T-helper 17 cell (primary cell): ENCODE results near the gene EPC2. TPM values are rescaled to one million over a fixed set of nuclear protein-coding genes. Genes with fewer than 3 reads are reported as not detected.
"Not testable (repeated sequence)": the region's sequence is repeated elsewhere in the genome, so short reads cannot be mapped to it uniquely, and the experiment has no call there.

Experiments used
- ATAC-seq: fragments of 150-1000 bp; cut with Tn5 transposase; 2 replicates; pipeline ENCODE4 v1.10.0; 2021; ENCODE audit warnings: mild to moderate bottlenecking, moderate library complexity
- DNase-seq, 3 donors: peaks; one replicate each; pipeline versions ENCODE4 v3.0.0 to v3.0.0-alpha.2; 2020 to 2021
- H3K9me3 ChIP-seq: one replicate; pipeline ENCODE4 v1.7.0; 2013; ENCODE audit warnings: low read length, mild to moderate bottlenecking; ENCODE audit not compliant: control insufficient read depth, poor library complexity, severe bottlenecking
- H3K27ac Mint-ChIP-seq: one replicate; pipeline ENCODE4 v1.8.0; 2022; ENCODE audit warnings: mild to moderate bottlenecking, moderate library complexity, mixed read lengths
- H3K27me3 Mint-ChIP-seq: one replicate; pipeline ENCODE4 v1.8.0; 2022; ENCODE audit warnings: mixed read lengths
- H3K36me3 Mint-ChIP-seq: one replicate; pipeline ENCODE4 v1.8.0; 2022; ENCODE audit warnings: low read depth, mixed read lengths
- H3K4me1 Mint-ChIP-seq: one replicate; pipeline ENCODE4 v1.8.0; 2022; ENCODE audit warnings: mild to moderate bottlenecking, mixed read lengths
- H3K4me3 Mint-ChIP-seq: one replicate; pipeline ENCODE4 v1.8.0; 2022; ENCODE audit warnings: mild to moderate bottlenecking, moderate library complexity, mixed read lengths
- total RNA-seq, 4 donors: library from RNA in 2 of 4; stranded (reverse) in 2 of 4; gene quantifications; one replicate each; pipeline ENCODE4 v1.2.3 and lab custom pipeline; 2022 to 2026

The EPC2 gene
- total RNA-seq, 2 donors from 2014 or later = 76.5 to 89.0 TPM

GRCh38 chr2:148646231-148646559, 1.6 kb downstream of the EPC2 start:
- no peaks in the 10 kb centered on the region for H3K9me3 ChIP-seq
- ATAC-seq = no peak
- Mint-ChIP-seq H3K4me1 (peaks cover 41% of the 10 kb centered on the region), H3K4me3 (peak overlapping the region; percentile 99), H3K27me3 (no peaks in the 10 kb centered on the region), H3K27ac (peak overlapping the region; percentile 95), H3K36me3 (peaks cover 7% of the 10 kb centered on the region)
- DNase-seq = no peak

DNA sequence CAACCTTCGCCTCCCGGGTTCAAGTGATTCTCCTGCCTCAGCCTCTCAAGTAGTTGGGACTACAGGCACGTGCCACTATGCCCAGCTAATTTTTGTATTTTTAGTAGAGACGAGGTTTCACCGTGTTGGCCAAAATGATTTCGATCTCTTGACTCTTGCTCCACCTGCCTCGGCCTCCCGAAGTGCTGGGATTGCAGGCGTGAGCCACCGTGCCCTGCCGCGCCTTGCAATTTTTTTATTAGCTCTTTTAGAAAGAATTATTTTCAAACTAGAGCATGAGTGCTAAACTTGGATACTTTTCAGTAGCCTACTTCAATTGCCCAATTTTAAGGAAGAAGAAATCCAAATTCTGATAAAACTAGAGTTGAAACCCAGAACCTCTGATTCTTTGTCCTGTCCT, 3.2 kb downstream of the EPC2 start:
- Mint-ChIP-seq H3K27ac (peak overlapping the region; percentile 47), H3K4me3 (peak overlapping the region; percentile 7), H3K4me1 (peaks cover 56% of the 10 kb centered on the region)
- not testable (repeated sequence) for ATAC-seq, DNase-seq, H3K9me3 ChIP-seq, H3K36me3 Mint-ChIP-seq, H3K27me3 Mint-ChIP-seq

- H3K27ac Mint-ChIP-seq = no peak overlapping the region
- no peaks in the 10 kb centered on the region for H3K27me3 Mint-ChIP-seq
- DNase-seq = no peak
- ATAC-seq = no peak
- peaks cover 63% of the 10 kb centered on the region for H3K4me1 Mint-ChIP-seq
- peaks cover 5% of the 10 kb centered on the region for H3K36me3 Mint-ChIP-seq
- H3K4me3 Mint-ChIP-seq = no peak overlapping the region
- H3K9me3 ChIP-seq = no peaks in the 10 kb centered on the region
These were observed 5.4 kb downstream of the EPC2 start for GRCh38 chr2:148649936-148650335.

DNA sequence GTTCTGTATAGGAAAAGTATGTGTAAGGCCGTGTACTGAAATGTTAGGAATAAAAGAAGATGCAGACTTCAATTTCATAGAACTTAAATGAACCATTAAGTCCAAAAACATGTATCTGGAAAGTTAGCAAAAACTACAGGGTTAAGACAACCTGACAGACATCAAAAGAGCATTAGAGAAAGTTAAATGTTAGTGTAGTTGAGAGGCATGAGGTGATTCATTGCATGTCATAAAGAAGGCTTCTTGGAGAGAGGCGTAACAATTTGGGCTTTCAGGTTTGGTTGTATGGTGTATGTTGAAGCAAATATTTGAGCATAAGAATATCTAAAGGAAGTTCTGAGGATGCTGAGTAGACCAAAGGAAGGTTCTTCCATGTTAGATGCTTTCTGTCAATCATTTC, 6.3 kb downstream of the EPC2 start:
- H3K4me1 Mint-ChIP-seq = peaks cover 63% of the 10 kb centered on the region
- H3K27ac Mint-ChIP-seq = peak overlapping the region; percentile 47
- H3K27me3 Mint-ChIP-seq = no peaks in the 10 kb centered on the region
- ATAC-seq = no peak
- H3K4me3 Mint-ChIP-seq = peak overlapping the region; percentile 22
- no peaks in the 10 kb centered on the region for H3K9me3 ChIP-seq
- peaks cover 4% of the 10 kb centered on the region for H3K36me3 Mint-ChIP-seq
- no peak for DNase-seq

DNA sequence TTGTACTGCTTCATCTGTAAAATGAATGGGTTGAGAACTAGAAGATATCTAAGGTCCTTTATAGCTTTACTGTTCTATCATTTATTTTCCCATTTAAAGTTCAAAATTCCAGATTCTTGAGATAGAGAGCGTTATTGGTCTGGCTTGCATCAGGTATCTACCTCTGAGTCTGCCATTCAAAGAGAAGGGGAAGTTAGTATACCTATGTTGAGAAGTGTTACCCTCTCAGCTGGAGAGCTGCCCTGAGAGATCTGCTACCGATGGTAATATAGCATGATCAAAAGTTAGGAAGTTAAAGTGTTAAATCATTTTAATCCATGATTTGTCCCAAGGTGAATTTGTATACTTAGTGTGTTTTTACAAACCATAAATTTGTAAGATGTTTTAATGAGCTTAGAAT, 7.4 kb downstream of the EPC2 start:
- no peaks in the 10 kb centered on the region for H3K27me3 Mint-ChIP-seq
- peak overlapping the region; percentile 68 for H3K4me3 Mint-ChIP-seq
- H3K9me3 ChIP-seq = no peaks in the 10 kb centered on the region
- no peak for ATAC-seq
- peak overlapping the region; percentile 74 for H3K27ac Mint-ChIP-seq
- H3K4me1 Mint-ChIP-seq = peaks cover 65% of the 10 kb centered on the region
- H3K36me3 Mint-ChIP-seq = peaks cover 3% of the 10 kb centered on the region
- no peak for DNase-seq

DNA sequence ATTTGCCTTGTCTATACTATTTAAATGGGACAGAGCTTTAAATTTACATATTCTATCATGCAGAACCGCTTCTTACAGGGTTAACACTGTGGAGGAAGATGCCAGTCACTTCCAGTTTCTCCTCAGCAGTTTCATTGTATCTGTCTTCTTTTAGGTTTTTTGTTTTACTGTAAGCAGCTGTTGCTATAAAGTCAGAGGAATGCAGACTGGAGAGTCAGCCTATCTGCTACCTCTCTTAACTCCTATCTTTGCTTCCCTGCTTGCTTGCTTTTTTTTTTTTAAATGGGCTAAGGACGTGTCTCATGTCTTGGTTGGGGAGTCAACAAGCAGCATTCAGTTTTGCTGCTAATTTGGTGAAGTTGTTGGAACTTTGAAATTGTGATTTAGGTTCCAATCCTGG, 8.9 kb downstream of the EPC2 start:
- H3K27me3 Mint-ChIP-seq = no peaks in the 10 kb centered on the region
- ATAC-seq = peak; percentile 21
- peak overlapping the region; percentile 69 for H3K4me3 Mint-ChIP-seq
- peaks cover 3% of the 10 kb centered on the region for H3K36me3 Mint-ChIP-seq
- H3K9me3 ChIP-seq = no peaks in the 10 kb centered on the region
- H3K27ac Mint-ChIP-seq = peak overlapping the region; percentile 74
- peaks cover 69% of the 10 kb centered on the region for H3K4me1 Mint-ChIP-seq
- no peak for DNase-seq

DNA sequence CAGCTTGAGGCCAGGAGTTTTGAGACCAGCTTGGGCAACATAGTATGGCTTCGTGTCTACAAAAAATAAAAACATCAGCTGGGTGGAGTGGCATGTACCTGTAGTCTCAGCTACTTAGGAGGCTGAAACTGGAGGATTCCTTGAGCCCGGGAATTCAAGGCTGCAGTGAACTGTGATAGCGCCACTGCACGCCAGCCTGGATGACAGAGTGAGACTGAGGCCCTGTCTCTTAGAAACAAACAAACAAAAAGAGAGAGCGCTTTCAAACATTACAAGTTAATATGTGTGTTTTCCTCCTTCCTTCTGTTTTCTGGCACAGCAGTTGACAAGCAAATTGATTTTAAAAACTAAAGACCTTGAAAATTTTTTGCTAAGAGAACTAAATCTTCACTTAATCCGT, 9.9 kb downstream of the EPC2 start:
- Mint-ChIP-seq H3K4me1 (peaks cover 68% of the 10 kb centered on the region), H3K36me3 (peaks cover 3% of the 10 kb centered on the region), H3K27me3 (no peaks in the 10 kb centered on the region), H3K4me3 (no peak overlapping the region), H3K27ac (peak overlapping the region; percentile 47)
- ATAC-seq (no peak), DNase-seq (no peak)
- no peaks in the 10 kb centered on the region for H3K9me3 ChIP-seq

- Mint-ChIP-seq H3K27ac (peak overlapping the region; percentile 84), H3K4me1 (peaks cover 60% of the 10 kb centered on the region), H3K27me3 (no peaks in the 10 kb centered on the region), H3K36me3 (no peaks in the 10 kb centered on the region), H3K4me3 (peak overlapping the region; percentile 63)
- H3K9me3 ChIP-seq = no peaks in the 10 kb centered on the region
- DNase-seq = no peak
- no peak for ATAC-seq
These were observed 12.0 kb downstream of the EPC2 start for GRCh38 chr2:148656516-148656915.

DNA sequence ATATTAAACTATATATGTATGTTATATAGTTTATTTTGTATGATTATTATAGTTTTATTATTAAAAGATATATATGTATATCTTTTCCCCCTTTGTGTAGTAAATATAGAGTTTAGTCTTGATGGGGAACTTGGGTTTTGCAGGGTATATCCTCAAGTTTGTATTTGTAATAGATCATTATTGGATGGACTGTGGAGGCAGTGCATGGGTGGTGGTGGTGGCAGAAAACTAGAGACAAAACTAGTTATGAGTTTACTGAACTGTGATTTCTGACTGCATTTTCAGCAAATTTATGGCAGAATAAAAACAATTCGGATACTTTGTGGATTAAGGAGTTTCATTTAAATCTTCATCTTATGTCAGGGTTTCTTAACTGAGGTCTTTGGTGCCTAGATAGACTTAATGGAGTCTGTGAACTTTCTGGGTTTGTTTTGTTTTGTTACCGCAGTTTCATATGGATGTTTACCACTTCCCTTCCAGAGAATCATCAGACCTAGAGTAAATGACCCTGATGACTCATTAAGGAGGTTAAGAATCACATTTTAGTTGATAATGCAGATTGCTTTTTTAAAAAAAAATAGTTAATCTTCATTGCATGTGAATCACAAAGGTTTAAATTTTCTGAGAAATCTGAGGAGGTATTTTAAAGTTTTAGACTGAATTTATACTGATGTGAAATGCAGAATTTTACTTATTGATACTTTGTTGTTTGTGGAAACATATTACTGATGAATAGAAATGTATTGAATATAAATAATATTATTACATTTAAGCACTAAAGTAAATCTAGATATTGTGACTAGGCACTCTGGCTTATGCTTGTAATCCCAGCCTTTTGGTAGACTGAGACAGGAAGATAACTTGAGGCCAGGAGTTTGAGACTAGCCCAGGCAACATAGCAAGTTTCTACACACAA, 14.5 kb downstream of the EPC2 start:
- Mint-ChIP-seq H3K27me3 (no peaks in the 10 kb centered on the region), H3K4me3 (peak overlapping the region; percentile 46), H3K36me3 (no peaks in the 10 kb centered on the region), H3K27ac (peak overlapping the region; percentile 86), H3K4me1 (peaks cover 37% of the 10 kb centered on the region)
- ATAC-seq (peak; percentile 93), DNase-seq (no peak)
- no peaks in the 10 kb centered on the region for H3K9me3 ChIP-seq

- Mint-ChIP-seq H3K4me1 (peaks cover 30% of the 10 kb centered on the region), H3K27ac (peak overlapping the region; percentile 1), H3K36me3 (no peaks in the 10 kb centered on the region), H3K27me3 (no peaks in the 10 kb centered on the region), H3K4me3 (peak overlapping the region; percentile 19)
- no peaks in the 10 kb centered on the region for H3K9me3 ChIP-seq
- ATAC-seq (no peak), DNase-seq (no peak)
These were observed 16.4 kb downstream of the EPC2 start for GRCh38 chr2:148660999-148661398.

- DNase-seq, H3K4me3 Mint-ChIP-seq, ATAC-seq, H3K27me3 Mint-ChIP-seq, H3K36me3 Mint-ChIP-seq, H3K9me3 ChIP-seq: not testable (repeated sequence)
- H3K4me1 Mint-ChIP-seq = peaks cover 29% of the 10 kb centered on the region
- H3K27ac Mint-ChIP-seq = peak overlapping the region; percentile 16
These were observed 17.8 kb downstream of the EPC2 start for GRCh38 chr2:148662332-148662731.

DNA sequence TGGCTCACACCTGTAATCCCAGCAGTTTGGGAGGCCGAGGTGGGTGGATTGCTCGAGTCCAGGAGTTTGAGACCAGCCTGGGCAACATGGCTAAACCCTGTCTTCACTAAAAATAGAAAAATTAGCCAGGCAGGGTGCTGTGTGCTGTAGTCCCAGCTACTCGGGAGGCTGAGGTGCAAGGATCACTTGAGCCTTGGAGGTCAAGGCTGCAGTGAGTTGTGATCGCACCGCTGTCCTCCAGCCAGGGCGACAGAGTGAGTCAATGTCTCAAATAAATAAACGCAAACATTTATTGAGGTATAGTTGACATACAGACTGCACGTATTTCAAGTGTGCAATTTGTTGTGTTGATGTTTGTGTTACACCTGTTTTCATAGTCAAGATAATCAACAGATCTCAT, 19.7 kb downstream of the EPC2 start:
- H3K27ac Mint-ChIP-seq = no peak overlapping the region
- ATAC-seq = no peak
- no peak for DNase-seq
- H3K4me3 Mint-ChIP-seq = no peak overlapping the region
- H3K9me3 ChIP-seq = no peaks in the 10 kb centered on the region
- H3K27me3 Mint-ChIP-seq = no peaks in the 10 kb centered on the region
- peaks cover 36% of the 10 kb centered on the region for H3K4me1 Mint-ChIP-seq
- H3K36me3 Mint-ChIP-seq = no peaks in the 10 kb centered on the region

DNA sequence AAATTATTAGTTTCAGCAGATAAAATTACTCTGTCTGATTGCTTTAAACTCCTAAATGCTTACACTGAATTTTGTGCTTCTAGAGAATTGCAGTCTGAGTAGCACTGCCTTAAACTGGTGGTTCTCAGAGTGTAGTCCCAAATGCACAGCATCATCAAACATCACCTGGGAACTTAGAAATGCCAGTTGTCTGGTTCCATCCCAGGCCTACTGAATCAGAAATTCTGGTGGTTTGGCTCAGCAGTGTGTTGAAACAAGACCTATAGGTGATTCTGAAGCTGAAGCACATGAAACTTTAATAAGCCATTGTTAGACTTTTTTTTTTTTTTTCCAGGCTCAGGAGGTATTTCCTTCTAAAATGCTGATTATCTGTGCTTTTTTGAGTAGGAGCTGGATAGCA, 22.0 kb downstream of the EPC2 start:
- H3K27me3 Mint-ChIP-seq = no peaks in the 10 kb centered on the region
- H3K36me3 Mint-ChIP-seq = no peaks in the 10 kb centered on the region
- peak overlapping the region; percentile 28 for H3K4me3 Mint-ChIP-seq
- peak; percentile 27 for ATAC-seq
- H3K27ac Mint-ChIP-seq = peak overlapping the region; percentile 69
- DNase-seq = no peak
- no peaks in the 10 kb centered on the region for H3K9me3 ChIP-seq
- H3K4me1 Mint-ChIP-seq = peaks cover 44% of the 10 kb centered on the region
